NCI-H1436 (cell line): ENCODE data around the gene PNPLA6.

Source experiments
- DNase-seq: peaks from one replicate; lab custom pipeline; 2025; lab: John Stamatoyannopoulos, UW

The PNPLA6 gene

DNA sequence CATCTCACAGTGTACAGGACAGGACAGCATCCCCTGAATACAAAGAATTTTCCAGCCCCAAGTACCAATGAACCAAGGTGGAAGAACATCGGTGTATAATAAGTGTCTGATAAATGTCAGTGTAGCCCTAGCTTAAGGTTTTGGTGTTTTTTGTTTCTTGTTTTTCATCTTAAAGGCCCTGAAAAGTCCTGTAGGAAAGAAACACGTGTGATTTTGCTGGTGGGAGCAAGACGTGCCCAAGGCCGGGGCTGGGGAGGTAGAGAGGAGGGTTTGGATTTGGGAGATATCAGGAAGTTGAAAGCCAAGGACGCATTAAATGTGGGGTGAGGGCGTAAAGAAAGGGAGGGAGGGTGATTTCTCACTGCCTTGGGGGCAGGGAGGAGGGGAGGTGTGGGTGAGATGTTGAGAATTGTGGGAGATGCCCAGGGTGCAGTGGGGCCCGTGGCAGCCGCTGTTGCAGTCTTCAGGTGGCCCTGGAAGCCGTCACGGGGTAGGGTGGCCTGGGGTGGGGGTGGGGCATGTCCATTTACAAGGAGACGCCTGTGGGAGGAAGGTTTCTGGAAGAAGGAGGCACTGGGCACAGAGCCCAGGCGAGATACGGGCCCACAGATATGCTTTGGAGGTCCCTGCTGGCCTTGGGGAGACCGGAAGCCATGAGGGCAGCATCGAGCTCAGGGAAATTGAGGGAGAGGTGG lies 66.9 kb downstream of the PNPLA6 start:
- no peak for DNase-seq

DNA sequence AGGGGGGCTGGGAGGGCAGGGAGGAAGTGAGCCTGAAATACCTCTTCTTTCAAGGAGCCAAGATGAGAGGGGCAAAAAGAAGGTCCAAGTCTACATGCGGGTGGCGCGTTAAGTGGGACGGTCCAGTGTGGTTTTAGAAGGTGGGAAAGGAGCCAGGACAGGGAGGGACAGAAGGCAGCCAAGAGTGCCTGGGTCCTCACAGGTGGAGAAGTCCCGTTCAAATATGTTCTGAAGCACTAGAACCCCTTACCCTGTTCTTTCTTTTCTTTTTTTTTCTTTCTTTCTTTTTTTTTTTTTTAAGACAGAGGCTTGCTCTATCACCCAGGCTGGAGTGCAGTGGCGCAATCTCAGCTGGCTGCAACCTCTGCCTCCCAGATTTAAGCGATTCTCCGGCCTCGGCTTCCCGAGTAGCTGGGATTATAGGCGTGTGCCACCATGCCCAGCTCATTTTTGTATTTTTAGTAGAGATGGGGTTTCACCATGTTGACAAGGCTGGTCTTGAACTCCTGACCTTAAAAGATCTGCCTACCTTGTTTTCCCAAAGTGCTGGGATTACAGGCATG lies 67.5 kb downstream of the PNPLA6 start:
- DNase-seq: no peak

DNA sequence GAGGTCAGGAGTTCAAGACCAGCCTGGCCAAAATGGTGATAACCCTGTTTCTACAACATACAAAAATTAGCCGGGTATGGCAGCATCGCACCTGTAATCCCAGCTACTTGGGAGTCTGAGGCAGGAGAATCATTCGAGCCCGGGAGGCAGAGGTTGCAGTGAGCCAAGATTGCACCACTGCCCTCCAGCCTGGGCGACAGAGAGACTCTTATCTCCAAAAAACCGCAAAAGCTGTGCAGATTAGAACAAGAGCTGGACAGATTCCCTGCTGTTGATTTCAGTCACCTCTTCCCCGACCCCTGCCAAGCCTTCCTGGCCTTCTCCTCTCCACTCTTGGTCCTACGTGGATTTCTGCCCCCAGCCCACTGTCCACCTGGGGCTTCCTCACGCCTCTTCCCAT lies 68.4 kb downstream of the PNPLA6 start:
- DNase-seq: no peak

DNA sequence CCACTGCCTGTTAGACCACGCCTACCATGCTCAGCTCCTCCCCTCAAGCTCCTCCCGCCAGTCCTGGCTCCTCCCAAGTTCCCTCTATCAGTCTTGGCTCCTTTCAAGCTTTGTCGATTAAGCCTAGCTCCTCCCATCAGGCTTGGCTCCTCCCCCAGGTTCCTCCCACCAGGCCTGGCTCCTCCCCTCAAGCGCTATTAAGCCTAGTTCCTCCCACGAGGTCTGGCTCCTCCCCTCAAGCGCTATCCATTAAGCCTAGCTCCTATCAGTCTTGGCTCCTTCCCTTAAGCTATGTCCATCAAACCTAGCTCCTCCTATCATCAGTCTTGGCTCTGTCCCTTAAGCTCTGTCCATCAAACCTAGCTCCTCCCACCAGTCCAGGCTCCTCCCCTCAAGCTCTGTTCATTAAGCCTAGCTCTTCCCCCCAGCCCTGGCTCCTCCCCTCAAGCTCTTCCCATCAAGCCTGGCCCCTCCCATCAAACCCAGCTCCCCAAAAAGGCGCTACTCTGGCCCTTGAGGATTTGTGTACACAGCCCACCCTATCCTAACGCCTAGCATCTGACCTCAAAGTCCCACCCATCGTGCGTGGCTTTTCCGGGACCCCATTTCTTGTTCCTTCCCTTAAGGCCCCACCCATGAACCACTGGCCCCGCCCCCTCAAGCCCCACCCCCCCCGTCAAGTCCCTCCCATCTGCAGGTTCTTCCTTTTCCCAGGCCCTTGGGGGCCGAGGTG lies 70.1 kb downstream of the PNPLA6 start:
- DNase-seq: no peak

DNA sequence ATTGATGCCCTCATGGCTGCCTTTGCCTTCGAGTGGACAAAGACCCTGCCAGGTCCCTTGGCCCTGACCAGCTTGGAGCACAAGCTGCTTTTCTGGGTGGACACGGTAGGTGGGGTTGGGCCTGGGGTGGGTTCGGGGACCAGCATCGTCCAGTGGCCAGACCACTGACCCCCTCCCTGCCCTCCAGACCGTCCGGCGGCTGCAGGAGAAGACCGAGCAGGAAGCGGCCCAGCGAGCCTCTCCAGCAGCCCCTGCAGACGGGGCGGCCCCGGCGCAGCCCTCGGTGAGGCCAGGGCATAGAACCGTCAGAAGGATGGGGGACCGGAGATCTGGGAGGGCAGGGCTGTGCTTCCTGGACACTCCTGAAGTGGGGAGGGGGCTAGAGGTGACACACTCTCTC lies 70.8 kb downstream of the PNPLA6 start:
- no peak for DNase-seq

DNA sequence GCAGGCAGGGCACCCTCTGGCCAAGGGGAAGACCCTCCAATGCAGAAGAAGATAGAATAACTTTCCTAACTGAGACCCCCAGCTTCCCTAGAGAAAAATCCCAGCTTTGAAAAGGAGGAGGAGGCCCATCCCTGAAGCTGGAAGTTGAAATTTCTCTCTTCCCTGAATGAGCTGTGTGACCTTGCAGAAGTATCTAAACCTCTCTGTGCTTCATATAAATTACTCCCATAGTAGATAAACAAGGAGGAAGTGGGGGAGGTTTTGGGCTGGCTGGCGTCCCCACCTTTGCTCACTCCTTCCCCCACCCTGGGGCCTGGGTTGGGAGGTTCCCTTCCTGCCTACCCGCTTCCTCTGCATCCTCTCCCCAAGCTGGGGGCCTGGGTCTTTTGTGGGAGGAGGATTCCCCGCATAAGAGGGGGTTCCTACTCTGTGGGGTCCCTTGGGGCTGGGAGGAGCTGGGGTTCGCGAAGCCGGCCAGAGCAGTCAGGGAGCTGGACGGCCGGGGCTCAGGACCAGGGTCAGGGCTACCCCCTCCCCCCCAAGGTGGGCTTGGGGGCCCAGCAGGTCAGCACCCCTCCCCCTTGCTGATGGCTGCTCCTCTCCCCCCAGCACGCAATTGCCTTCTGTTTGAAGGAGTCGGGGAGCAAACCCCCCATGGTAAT lies 71.8 kb downstream of the PNPLA6 start:
- no peak for DNase-seq

DNA sequence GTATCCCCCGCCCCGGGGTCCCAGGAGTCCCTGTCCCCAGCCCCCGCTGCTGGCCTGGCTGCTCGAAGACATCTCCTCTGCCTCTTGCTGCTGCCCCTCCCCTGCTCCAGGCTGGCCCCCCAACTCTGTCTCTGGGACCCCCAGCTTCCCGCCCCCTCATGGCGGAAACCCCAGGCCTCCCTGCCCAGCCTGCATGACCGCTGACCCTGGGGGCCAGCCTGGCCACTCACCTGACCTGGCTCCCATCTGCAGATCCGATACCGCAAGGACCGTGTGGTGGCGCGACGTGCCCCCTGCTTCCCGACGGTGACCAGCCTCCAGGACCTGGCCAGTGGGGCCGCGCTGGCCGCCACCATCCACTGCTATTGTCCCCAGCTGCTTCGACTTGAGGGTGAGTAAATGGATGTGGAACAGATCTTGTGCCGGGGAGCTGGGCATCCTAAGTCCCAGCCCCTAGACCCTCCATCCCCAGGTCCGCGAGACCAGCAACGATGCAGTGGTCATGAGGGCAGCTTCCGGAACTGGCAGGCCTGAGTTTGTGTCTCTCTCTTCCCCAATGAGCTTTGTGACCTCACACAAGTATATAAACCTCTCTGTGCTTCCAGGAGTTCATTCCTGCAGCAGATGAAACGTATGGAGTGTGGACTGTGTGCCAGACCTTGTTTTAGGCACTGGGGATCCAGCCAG lies 72.5 kb downstream of the PNPLA6 start:
- no peak for DNase-seq

DNA sequence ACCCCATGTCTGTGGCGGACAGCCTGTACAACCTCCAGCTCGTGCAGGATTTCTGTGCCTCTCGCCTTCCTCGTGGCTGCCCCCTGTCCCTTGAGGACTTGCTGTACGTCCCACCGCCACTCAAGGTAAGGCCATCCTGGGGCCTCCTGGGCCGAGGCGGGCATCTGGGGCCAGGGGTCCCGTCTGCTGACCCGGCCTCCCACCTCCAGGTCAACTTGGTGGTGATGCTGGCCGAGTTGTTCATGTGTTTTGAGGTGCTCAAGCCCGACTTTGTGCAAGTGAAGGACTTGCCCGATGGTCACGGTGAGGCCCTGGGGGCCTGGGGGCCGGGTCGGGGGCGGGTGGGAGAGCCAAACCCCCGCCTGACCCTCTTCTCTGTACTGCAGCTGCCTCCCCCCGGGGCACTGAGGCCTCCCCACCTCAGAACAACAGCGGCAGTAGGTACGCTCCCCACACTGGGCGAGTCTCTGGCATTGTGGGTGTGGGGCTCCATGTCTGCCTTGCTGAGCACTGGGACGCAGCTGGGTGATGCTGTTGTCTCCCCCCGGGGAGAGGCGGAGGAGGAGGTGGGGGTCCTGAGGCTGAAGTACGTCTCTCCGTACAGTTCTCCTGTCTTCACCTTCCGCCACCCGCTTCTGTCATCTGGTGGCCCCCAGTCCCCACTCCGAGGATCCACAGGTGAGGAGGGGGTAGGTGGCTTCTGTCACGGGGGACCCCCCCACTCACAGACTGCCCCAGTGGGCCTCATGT lies 75.1 kb downstream of the PNPLA6 start:
- DNase-seq: no peak
